Measurements from ENCODE around the gene RXFP1.

- no peak for TF ChIP-seq CTCF (IDR thresholded peaks at IDR 0.05; ENCODE audit: low read depth, low read length, poor library complexity, severe bottlenecking)
- no peak for TF ChIP-seq EZH2phosphoT487 (IDR thresholded peaks at IDR 0.05; ENCODE audit: borderline replicate concordance, low read length)
Measured at GRCh38 chr4:158534727-158535126, 13.0 kb downstream of the RXFP1 start.

Measured in DOHH2 (cell line).